SK-N-MC (cell line): Measurements from ENCODE around the gene NAGPA.

Source experiments
- EZH2 ChIP-seq: fragments of 200-600 bp; sonication (generic); IDR thresholded peaks from one replicate; pipeline ENCODE4 v1.6.1; 2017; ENCODE audit warnings: antibody characterized with exemption
- POLR2AphosphoS5 ChIP-seq: IDR thresholded peaks from 2 replicates; pipeline ENCODE4 v1.6.1; 2012; ENCODE audit warnings: mild to moderate bottlenecking, low read depth, low read length, borderline replicate concordance

- TF ChIP-seq EZH2 (no peak), POLR2AphosphoS5 (no peak)
Observed at GRCh38 chr16:4982056-4982867, 51.5 kb downstream of the NAGPA start.
